CD4-positive, alpha-beta T cell treated with Interferon gamma for 1 hour (primary cell): ENCODE measurements around the gene CCDC97.
"Not testable (repeated sequence)": the region's sequence is repeated elsewhere in the genome, so short reads cannot be mapped to it uniquely, and the experiment has no call there.

Source experiments
- DNase-seq: peaks from one replicate; pipeline ENCODE4 v3.0.0-alpha.2; 2020

CCDC97 gene

DNA sequence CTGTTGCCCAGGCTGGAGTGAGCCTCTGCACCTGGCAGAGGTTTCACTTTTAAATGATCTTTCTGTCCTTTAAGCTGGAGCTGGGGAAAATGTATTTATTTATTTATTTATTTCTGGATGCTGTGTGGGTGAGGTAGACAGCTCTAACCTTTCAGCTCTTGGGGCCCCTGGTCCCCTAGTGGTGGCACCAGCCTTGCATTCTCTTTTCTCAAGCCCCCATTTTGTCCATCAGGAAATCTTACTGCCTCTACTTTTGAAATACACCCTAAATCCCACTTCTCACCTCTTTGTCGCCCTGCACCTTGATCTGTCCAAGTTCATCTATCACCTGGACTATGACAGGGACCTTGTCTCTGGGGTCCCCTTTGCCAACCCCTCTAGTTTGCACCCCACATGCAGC, 56.1 kb downstream of the CCDC97 start:
- no peak for DNase-seq

DNA sequence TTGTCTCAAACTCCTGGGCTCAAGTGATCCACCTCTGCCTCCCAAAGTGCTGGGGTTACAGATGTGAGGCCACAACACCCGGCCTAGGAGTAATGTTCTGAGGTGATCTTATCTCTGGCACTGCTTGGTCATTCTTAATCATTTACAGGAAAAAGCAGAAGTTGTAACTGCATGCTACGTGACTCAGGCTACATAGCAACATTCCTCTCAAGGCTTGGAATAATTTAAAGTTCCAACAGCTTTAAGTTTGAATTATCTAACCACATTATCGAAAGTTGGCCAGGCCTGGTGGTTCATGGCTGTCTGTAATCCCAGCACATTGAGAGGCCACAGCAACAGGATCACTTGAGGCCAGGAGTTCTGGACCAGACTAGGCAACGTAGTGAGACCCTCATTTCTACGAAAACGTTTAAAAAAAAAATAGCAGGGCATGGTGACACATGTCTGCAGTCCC, 57.9 kb downstream of the CCDC97 start:
- no peak for DNase-seq

DNA sequence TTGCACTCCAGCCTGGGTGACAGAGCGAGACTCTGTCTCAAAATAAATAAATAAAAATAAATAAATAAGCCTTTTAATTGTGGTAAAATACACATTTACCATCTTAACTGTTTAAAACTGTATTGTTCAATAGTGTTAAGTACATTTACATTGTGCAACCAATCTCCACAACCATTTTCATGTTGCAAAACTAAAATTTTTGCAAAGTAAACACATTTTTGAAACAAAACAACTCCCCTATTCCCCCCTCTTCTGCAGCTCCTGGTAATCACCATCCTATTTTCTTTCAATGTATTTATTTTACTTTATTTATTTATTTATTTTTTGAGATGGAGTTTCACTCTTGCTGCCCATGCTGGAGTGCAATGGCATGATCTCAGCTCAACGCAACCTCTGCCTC, 59.8 kb downstream of the CCDC97 start:
- DNase-seq = no peak

DNA sequence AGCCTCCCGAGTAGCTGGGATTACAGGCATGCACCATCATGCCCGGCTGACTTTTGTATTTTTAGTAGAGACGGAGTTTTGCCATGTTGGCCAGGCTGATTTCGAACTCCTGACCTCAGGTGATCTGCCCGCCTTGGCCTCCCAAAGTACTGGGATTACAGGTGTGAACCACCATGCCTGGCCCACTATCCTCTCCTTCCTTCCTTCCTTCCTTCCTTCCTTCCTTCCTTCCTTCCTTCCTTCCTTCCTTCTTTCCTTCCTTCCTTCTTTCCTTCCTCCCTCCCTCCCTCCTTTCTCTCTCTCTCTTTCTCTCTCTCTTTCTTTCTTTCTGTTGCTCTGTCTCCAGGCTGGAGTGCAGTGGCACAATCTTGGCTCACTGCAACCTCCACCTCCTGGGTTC, 61.1 kb downstream of the CCDC97 start:
- DNase-seq = not testable (repeated sequence)

DNA sequence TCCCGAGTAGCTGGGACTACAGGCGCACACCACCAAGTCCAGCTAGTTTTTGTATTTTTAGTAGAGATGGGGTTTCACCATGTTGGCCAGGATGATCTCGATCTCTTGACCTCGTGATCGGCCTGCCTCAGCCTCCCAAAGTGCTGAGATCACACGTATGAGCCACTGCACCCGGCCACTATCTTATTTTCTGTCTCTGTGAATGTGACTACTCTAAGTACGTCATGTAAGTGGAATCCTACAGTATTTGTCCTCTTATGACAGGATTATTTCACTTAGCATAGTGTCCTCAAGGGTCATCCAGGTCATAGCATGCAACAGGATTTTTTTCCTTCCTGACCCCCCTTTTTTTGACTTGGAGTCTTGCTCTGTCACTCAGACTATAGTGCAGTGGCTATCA, 61.6 kb downstream of the CCDC97 start:
- DNase-seq = no peak

DNA sequence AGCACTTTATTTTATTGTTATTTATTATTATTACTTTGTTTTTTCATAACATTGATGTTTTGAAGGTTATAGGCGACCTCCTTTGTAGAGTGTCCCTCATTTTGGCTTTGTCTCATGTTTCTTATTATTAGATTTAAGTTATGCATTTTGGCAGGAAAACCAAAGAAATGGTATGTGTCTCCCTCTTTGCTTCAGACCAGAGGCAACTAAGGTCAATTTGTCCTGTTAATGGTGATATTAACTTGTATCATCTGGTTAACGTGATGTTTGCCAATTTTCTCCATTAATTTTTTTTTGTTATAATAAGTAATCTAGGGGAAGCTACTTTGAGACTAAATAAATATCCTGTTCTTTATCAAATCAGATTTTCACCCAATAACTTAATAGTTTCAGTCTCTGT, 62.5 kb downstream of the CCDC97 start:
- DNase-seq = no peak

DNA sequence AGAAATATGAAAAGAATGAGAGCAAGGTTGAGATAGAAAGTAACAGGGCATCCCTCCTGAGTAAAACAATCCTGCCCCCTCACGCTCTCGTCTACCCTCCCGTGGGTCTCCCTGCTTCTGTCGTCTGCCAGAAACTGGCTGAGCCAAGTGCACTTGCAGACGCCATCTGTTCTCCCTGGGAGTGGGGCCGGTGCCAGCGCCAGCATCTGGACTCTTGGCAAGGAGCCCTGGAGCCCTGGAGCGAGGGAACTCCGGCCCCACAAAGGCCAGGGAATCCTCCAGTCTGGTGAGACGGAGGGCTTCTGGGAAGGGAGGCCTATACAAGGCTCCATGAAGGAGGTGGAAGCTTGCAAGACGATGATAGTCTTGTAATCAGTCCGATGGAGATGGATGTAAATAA, 64.0 kb downstream of the CCDC97 start:
- DNase-seq = no peak
